Sigmoid colon (tissue), 7 donors: ENCODE measurements around the gene ATP2B2. TPM values are rescaled to one million over a fixed set of nuclear protein-coding genes. Genes with fewer than 3 reads are reported as not detected.

Experiments
- DNase-seq: peaks from one replicate; pipeline ENCODE4 v3.0.0-alpha.2; 2019
- H3K27ac ChIP-seq, 4 donors: fragments of 200-600 bp; sonication (generic); one replicate each; pipeline ENCODE4 v1.5.1; 2016 to 2019; ENCODE audit warnings: mild to moderate bottlenecking in 1 of 4
- H3K27me3 ChIP-seq, 3 donors: fragments of 200-600 bp; sonication (generic); one replicate each; pipeline ENCODE4 v1.5.1; 2019; ENCODE audit warnings: mild to moderate bottlenecking in 1 of 3
- H3K36me3 ChIP-seq, 4 donors: fragments of 200-600 bp; sonication (generic); one replicate each; pipeline ENCODE4 v1.5.1; 2016 to 2019
- H3K4me1 ChIP-seq, 4 donors: fragments of 200-600 bp; sonication (generic); one replicate each; pipeline ENCODE4 v1.5.1; 2017 to 2019
- H3K4me3 ChIP-seq, 4 donors: fragments of 200-600 bp; sonication (generic); one replicate each; pipeline ENCODE4 v1.5.1; 2017 to 2019; ENCODE audit warnings: mild to moderate bottlenecking in 2 of 4, moderate library complexity in 1 of 4
- H3K9me3 ChIP-seq, 4 donors: fragments of 200-600 bp in 3 of 4; sonication (generic) in 3 of 4; one replicate each; pipeline versions ENCODE4 v1.5.1 to v1.6.1; 2013 to 2019
- CTCF ChIP-seq, 4 experiments: fragments of 450-650 bp in 3 of 4; fragments of 200-600 bp in 1 of 4; IDR thresholded peaks; one replicate each; pipeline ENCODE4 v1.5.1; 2016 to 2019; ENCODE audit warnings: antibody characterized with exemption in 4 of 4, mild to moderate bottlenecking in 3 of 4, moderate library complexity in 2 of 4
- EP300 ChIP-seq, 4 donors: sonication (generic); formaldehyde crosslinking; IDR thresholded peaks; one replicate each; pipeline ENCODE4 v1.6.1; 2017; ENCODE audit warnings: antibody characterized with exemption in 4 of 4
- POLR2A ChIP-seq, 2 donors: fragments of 450-650 bp; IDR thresholded peaks; one replicate each; pipeline ENCODE4 v1.6.1; 2016; ENCODE audit warnings: antibody characterized with exemption in 2 of 2, mild to moderate bottlenecking in 2 of 2, moderate library complexity in 2 of 2
- POLR2AphosphoS5 ChIP-seq, 4 donors: sonication (generic); formaldehyde crosslinking; IDR thresholded peaks; one replicate each; pipeline ENCODE4 v1.6.1; 2017; ENCODE audit warnings: antibody characterized with exemption in 4 of 4
- WGBS, 2 donors: extraction: QIAGEN DNeasy Blood & Tissue Kit; methylation state at CpG; one replicate each; pipeline ENCODE4 v1.1.7; 2013; 5-methylcytosine and 5-hydroxymethylcytosine counted together
- intact Hi-C: fragments of 100-400 bp; cut with DNase I; formaldehyde crosslinking; loops from one replicate; pipeline ENCODE4 v1.15.1; 2023
- polyA plus RNA-seq, 3 donors: library from polyadenylated mRNA; stranded (reverse); fragments of 200-250 nt; gene quantifications; one replicate each; pipeline ENCODE4 v1.2.3, GENCODE V29; 2013
- total RNA-seq, 4 donors: library from RNA; depleted of rRNA; stranded (reverse); fragments of >200 nt; gene quantifications; one replicate each; pipeline ENCODE4 v1.1.0, GENCODE V29; 2016
- donor health status: healthy with polysubstance abuse.
- donor health status: Bipolar disorder and iron deficiency.
- donor health status: healthy.

The ATP2B2 gene
- total and polyA plus RNA-seq, 7 donors: under 0.01 to 0.83 (median 0.23) TPM; not detected in 3

DNA sequence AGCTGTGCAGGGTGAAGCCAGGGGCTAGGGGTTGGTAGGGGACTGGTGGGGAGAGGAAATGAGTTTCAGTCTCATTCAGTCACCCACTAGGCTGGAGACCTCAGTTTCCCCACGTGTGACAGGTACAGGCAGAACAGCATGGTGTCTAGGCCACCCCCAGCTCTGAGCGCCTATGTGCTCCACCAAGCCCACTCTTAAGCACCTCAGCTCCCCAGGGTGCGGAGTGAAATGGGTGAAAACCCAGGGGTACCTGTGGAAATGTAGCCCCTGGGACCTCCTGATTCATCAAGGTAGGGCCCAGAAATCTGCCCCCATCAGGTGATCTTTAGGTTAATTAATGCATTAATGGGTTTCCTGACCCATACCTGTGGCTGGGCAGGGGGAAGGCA is 3.7 kb downstream of the ATP2B2 start:
- no peaks in the 10 kb centered on the region for H3K36me3 ChIP-seq
- no peaks in the 10 kb centered on the region for H3K9me3 ChIP-seq
- peaks cover 0 to 13% (median 11%) of the 10 kb centered on the region in 4 donors for H3K4me1 ChIP-seq
- intact Hi-C loops: no loop called here
- H3K27ac ChIP-seq: no peak overlapping the region
- H3K4me3 ChIP-seq: no peak overlapping the region
- no peak for TF ChIP-seq POLR2AphosphoS5 (IDR thresholded peaks at IDR 0.05)
- TF ChIP-seq POLR2A (IDR thresholded peaks at IDR 0.05): no peak
- no peak for TF ChIP-seq CTCF (IDR thresholded peaks at IDR 0.05)
- no peak for TF ChIP-seq EP300 (IDR thresholded peaks at IDR 0.05)
- WGBS, 2 donors: 64 to 75% methylated on average over 3 of the region's 3 CpGs
- H3K27me3 ChIP-seq: peaks cover 6 to 40% (median 28%) of the 10 kb centered on the region in 3 donors
- no peak for DNase-seq

- intact Hi-C loops: no loop called here
- Histone ChIP-seq H3K36me3 (no peaks in the 10 kb centered on the region), H3K4me1 (peaks cover 0 to 12% (median 11%) of the 10 kb centered on the region in 4 donors), H3K27me3 (peaks cover 3 to 33% (median 21%) of the 10 kb centered on the region in 3 donors), H3K9me3 (no peaks in the 10 kb centered on the region), H3K27ac (no peak overlapping the region), H3K4me3 (no peak overlapping the region)
- DNase-seq: no peak
- TF ChIP-seq CTCF (IDR thresholded peaks at IDR 0.05) (no peak), POLR2A (IDR thresholded peaks at IDR 0.05) (no peak), POLR2AphosphoS5 (IDR thresholded peaks at IDR 0.05) (no peak), EP300 (IDR thresholded peaks at IDR 0.05) (no peak)
- 64 to 76% methylated on average over 19 of the region's 19 CpGs for WGBS, 2 donors
Measured at GRCh38 chr3:10500717-10501663, 4.4 kb downstream of the ATP2B2 start.

- intact Hi-C loops: no loop called here
- Histone ChIP-seq H3K27ac (no peak overlapping the region), H3K4me1 (no peaks in the 10 kb centered on the region), H3K36me3 (no peaks in the 10 kb centered on the region), H3K27me3 (peaks cover 0 to 6% (median 0%) of the 10 kb centered on the region in 3 donors), H3K4me3 (no peak overlapping the region), H3K9me3 (no peaks in the 10 kb centered on the region)
- TF ChIP-seq POLR2AphosphoS5 (IDR thresholded peaks at IDR 0.05) (no peak), EP300 (IDR thresholded peaks at IDR 0.05) (no peak), CTCF (IDR thresholded peaks at IDR 0.05) (no peak), POLR2A (IDR thresholded peaks at IDR 0.05) (no peak)
- DNase-seq: no peak
- 85 to 86% methylated on average over 11 of the region's 11 CpGs for WGBS, 2 donors
Measured at GRCh38 chr3:10498271-10498670, 7.1 kb downstream of the ATP2B2 start.

GRCh38 chr3:10497439-10497838 is 7.9 kb downstream of the ATP2B2 start:
- H3K36me3 ChIP-seq: no peaks in the 10 kb centered on the region
- H3K4me3 ChIP-seq: no peak overlapping the region
- TF ChIP-seq POLR2AphosphoS5 (IDR thresholded peaks at IDR 0.05) (no peak), EP300 (IDR thresholded peaks at IDR 0.05) (no peak), POLR2A (IDR thresholded peaks at IDR 0.05) (no peak), CTCF (IDR thresholded peaks at IDR 0.05) (no peak)
- H3K9me3 ChIP-seq: no peaks in the 10 kb centered on the region
- H3K27ac ChIP-seq: no peak overlapping the region
- intact Hi-C loops: no loop called here
- H3K4me1 ChIP-seq: no peaks in the 10 kb centered on the region
- whole genome bisulfite sequencing, 2 donors: 77 to 92% methylated on average over 4 of the region's 4 CpGs
- DNase-seq: no peak
- H3K27me3 ChIP-seq: no peaks in the 10 kb centered on the region
